Neural cell (in vitro differentiated cells): Measurements from ENCODE around the gene DOK7. TPM values are rescaled to one million over a fixed set of nuclear protein-coding genes. Genes with fewer than 3 reads are reported as not detected.

Experiments used
- H2AFZ ChIP-seq: fragments of 200-600, 300-800 bp; sonication (generic), shearing (Covaris generic); 2 replicates; pipeline ENCODE4 v1.6.0; 2014; ENCODE audit warnings: low read depth, mild to moderate bottlenecking, antibody characterized with exemption, low read length, moderate library complexity
- H3F3A ChIP-seq: fragments of 200-600 bp; shearing (Covaris generic); 2 replicates; pipeline ENCODE4 v1.6.1; 2016; ENCODE audit warnings: mild to moderate bottlenecking, moderate library complexity, mixed read lengths, antibody characterized with exemption, low read length; ENCODE audit not compliant: insufficient read depth, poor library complexity, severe bottlenecking
- H3K27ac ChIP-seq: fragments of 200-600, 300-800 bp; sonication (generic), shearing (Covaris generic); 2 replicates; pipeline ENCODE4 v1.5.1; 2014; ENCODE audit warnings: mild to moderate bottlenecking, low read length, moderate library complexity
- H3K27me3 ChIP-seq: fragments of 300-800, 200-600 bp; sonication (generic), shearing (Covaris generic); 2 replicates; pipeline ENCODE4 v1.6.0; 2014; ENCODE audit warnings: mild to moderate bottlenecking, low read depth, low read length, moderate library complexity; ENCODE audit not compliant: insufficient read depth
- H3K36me3 ChIP-seq: fragments of 300-800, 200-600 bp; sonication (generic), shearing (Covaris generic); 2 replicates; pipeline ENCODE4 v1.5.1; 2014; ENCODE audit warnings: mild to moderate bottlenecking, antibody characterized with exemption, low read length, moderate library complexity; ENCODE audit not compliant: insufficient read depth
- H3K4me2 ChIP-seq: fragments of 300-800, 200-600 bp; sonication (generic), shearing (Covaris generic); 2 replicates; pipeline ENCODE4 v1.6.0; 2014; ENCODE audit warnings: mild to moderate bottlenecking, low read length
- H3K4me3 ChIP-seq: fragments of 300-800, 200-600 bp; sonication (generic), shearing (Covaris generic); 2 replicates; pipeline ENCODE4 v1.5.1; 2014; ENCODE audit warnings: mild to moderate bottlenecking, low read length, moderate library complexity
- H3K79me2 ChIP-seq: fragments of 200-600 bp; shearing (Covaris generic); replicated peaks from 2 replicates; pipeline ENCODE4 v1.6.0; 2014; ENCODE audit warnings: mild to moderate bottlenecking, low read length, moderate library complexity; ENCODE audit not compliant: insufficient read depth
- H3K9ac ChIP-seq: fragments of 300-800, 200-600 bp; sonication (generic), shearing (Covaris generic); 2 replicates; pipeline ENCODE4 v1.6.1; 2016; ENCODE audit warnings: mild to moderate bottlenecking, low read length, mixed read lengths
- H3K9me2 ChIP-seq: fragments of 200-600 bp; shearing (Covaris generic); 2 replicates; pipeline ENCODE4 v1.6.1; 2016; ENCODE audit warnings: mild to moderate bottlenecking, low read length, mixed read lengths; ENCODE audit not compliant: insufficient read depth
- H3K9me3 ChIP-seq: fragments of 200-600, 300-800 bp; sonication (generic), shearing (Covaris generic); 2 replicates; pipeline ENCODE4 v1.6.1; 2016; ENCODE audit warnings: mild to moderate bottlenecking, mixed run types, low read length, moderate library complexity, mixed read lengths
- H4K20me1 ChIP-seq: fragments of 200-600 bp; shearing (Covaris generic); 2 replicates; pipeline ENCODE4 v1.6.1; 2016; ENCODE audit warnings: mild to moderate bottlenecking, mixed run types; ENCODE audit not compliant: insufficient read depth
- EP300 ChIP-seq: fragments of 450-650 bp; conservative IDR thresholded peaks from 2 replicates; pipeline ENCODE4 v1.6.1; 2014; ENCODE audit warnings: antibody characterized with exemption, mild to moderate bottlenecking, moderate library complexity; ENCODE audit not compliant: poor library complexity, severe bottlenecking
- EZH2 ChIP-seq: fragments of 200-600, 300-800 bp; shearing (Covaris generic), sonication (generic); IDR thresholded peaks from 2 replicates; pipeline ENCODE4 v1.6.1; 2014; ENCODE audit warnings: antibody characterized with exemption, low read length, borderline replicate concordance, mild to moderate bottlenecking; ENCODE audit not compliant: insufficient read depth, poor library complexity, severe bottlenecking
- MXI1 ChIP-seq: fragments of 450-650 bp; conservative IDR thresholded peaks from 2 replicates; pipeline ENCODE4 v1.6.1; 2014; ENCODE audit warnings: antibody characterized with exemption, mild to moderate bottlenecking; ENCODE audit not compliant: poor library complexity, severe bottlenecking
- POLR2AphosphoS5 ChIP-seq: IDR thresholded peaks from 2 replicates; pipeline ENCODE4 v1.6.1; 2012
- RAD21 ChIP-seq: fragments of 450-650 bp; conservative IDR thresholded peaks from 2 replicates; pipeline ENCODE4 v1.6.1; 2014; ENCODE audit warnings: antibody characterized with exemption, mild to moderate bottlenecking, moderate library complexity
- SMC3 ChIP-seq: fragments of 450-650 bp; conservative IDR thresholded peaks from 2 replicates; pipeline ENCODE4 v1.6.1; 2014; ENCODE audit warnings: antibody characterized with exemption, mild to moderate bottlenecking, moderate library complexity; ENCODE audit not compliant: poor library complexity
- TAF1 ChIP-seq: IDR thresholded peaks from 2 replicates; pipeline ENCODE4 v1.6.1; 2012; ENCODE audit warnings: low read depth
- polyA plus RNA-seq: library from polyadenylated mRNA; depleted of rRNA; stranded (reverse); fragments of >200 nt; gene quantifications from 2 replicates; pipeline ENCODE4 v1.2.3, GENCODE V29; 2014
- TF ChIP-seq, protein P1 (sequence below): fragments of 450-650 bp; IDR thresholded peaks from 2 replicates; pipeline ENCODE4 v1.5.1; 2014; ENCODE audit warnings: antibody characterized with exemption, mild to moderate bottlenecking, moderate library complexity; ENCODE audit not compliant: poor library complexity, severe bottlenecking
- TF ChIP-seq, protein P2 (sequence below): IDR thresholded peaks from 2 replicates; pipeline ENCODE4 v1.6.1; 2012; ENCODE audit warnings: borderline replicate concordance

The DOK7 gene
- polyA plus RNA-seq, 1 donor from 2014 or later: 0.66 TPM

GRCh38 chr4:3523146-3523627 is 60.1 kb downstream of the DOK7 start:
- no peak overlapping the region for H3K27ac ChIP-seq
- H3K27me3 ChIP-seq: no peaks in the 10 kb centered on the region
- no peaks in the 10 kb centered on the region for H3K36me3 ChIP-seq
- no peak overlapping the region for H3K4me3 ChIP-seq
- no peaks in the 10 kb centered on the region for H3K9me2 ChIP-seq
- no peak for TF ChIP-seq EZH2
- no peak for TF ChIP-seq RAD21
- TF ChIP-seq, protein P1, sequence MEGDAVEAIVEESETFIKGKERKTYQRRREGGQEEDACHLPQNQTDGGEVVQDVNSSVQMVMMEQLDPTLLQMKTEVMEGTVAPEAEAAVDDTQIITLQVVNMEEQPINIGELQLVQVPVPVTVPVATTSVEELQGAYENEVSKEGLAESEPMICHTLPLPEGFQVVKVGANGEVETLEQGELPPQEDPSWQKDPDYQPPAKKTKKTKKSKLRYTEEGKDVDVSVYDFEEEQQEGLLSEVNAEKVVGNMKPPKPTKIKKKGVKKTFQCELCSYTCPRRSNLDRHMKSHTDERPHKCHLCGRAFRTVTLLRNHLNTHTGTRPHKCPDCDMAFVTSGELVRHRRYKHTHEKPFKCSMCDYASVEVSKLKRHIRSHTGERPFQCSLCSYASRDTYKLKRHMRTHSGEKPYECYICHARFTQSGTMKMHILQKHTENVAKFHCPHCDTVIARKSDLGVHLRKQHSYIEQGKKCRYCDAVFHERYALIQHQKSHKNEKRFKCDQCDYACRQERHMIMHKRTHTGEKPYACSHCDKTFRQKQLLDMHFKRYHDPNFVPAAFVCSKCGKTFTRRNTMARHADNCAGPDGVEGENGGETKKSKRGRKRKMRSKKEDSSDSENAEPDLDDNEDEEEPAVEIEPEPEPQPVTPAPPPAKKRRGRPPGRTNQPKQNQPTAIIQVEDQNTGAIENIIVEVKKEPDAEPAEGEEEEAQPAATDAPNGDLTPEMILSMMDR: no peak
- no peak overlapping the region for H2AFZ ChIP-seq
- H4K20me1 ChIP-seq: no peaks in the 10 kb centered on the region
- no peaks in the 10 kb centered on the region for H3K9me3 ChIP-seq
- no peaks in the 10 kb centered on the region for H3K79me2 ChIP-seq
- H3K4me2 ChIP-seq: no peak overlapping the region
- no peak overlapping the region for H3K9ac ChIP-seq
- no peaks in the 10 kb centered on the region for H3F3A ChIP-seq

DNA sequence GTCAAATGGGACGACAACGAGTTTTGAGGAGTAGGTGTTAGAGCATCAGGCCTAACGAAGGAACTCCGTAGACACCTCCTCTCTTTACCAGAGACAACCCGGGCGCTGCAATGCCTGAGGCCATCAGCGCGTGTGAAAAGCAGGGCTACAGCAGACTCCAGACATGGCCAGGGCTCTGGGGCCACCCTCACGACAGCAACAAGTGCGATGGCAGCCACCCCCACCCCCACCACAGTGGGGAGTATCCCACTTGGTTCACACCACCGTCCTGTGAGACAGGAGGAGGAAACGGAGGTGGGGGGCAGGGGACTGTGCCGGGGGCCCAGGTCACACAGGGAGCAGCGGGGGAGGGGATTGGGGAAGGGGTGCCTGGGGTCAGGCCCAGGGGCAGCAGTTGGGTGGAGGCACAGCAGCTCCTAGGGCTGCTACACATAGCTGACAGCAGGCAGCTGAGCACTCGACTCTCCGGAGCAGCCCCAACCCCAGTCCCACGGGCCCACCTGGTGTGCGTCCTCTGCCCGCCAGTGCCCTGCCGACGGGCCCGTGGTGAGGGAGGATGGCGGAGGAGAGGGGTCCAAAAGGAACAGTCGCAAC is 60.6 kb downstream of the DOK7 start:
- TF ChIP-seq EP300 (no peak), TAF1 (no peak), EZH2 (no peak), SMC3 (no peak), RAD21 (no peak), MXI1 (no peak), POLR2AphosphoS5 (no peak)
- TF ChIP-seq, protein P1: no peak
- TF ChIP-seq, protein P2, sequence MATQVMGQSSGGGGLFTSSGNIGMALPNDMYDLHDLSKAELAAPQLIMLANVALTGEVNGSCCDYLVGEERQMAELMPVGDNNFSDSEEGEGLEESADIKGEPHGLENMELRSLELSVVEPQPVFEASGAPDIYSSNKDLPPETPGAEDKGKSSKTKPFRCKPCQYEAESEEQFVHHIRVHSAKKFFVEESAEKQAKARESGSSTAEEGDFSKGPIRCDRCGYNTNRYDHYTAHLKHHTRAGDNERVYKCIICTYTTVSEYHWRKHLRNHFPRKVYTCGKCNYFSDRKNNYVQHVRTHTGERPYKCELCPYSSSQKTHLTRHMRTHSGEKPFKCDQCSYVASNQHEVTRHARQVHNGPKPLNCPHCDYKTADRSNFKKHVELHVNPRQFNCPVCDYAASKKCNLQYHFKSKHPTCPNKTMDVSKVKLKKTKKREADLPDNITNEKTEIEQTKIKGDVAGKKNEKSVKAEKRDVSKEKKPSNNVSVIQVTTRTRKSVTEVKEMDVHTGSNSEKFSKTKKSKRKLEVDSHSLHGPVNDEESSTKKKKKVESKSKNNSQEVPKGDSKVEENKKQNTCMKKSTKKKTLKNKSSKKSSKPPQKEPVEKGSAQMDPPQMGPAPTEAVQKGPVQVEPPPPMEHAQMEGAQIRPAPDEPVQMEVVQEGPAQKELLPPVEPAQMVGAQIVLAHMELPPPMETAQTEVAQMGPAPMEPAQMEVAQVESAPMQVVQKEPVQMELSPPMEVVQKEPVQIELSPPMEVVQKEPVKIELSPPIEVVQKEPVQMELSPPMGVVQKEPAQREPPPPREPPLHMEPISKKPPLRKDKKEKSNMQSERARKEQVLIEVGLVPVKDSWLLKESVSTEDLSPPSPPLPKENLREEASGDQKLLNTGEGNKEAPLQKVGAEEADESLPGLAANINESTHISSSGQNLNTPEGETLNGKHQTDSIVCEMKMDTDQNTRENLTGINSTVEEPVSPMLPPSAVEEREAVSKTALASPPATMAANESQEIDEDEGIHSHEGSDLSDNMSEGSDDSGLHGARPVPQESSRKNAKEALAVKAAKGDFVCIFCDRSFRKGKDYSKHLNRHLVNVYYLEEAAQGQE: no peak
- H3K79me2 ChIP-seq: no peaks in the 10 kb centered on the region
- H3K4me3 ChIP-seq: no peak overlapping the region
- no peaks in the 10 kb centered on the region for H3K9me3 ChIP-seq
- H3F3A ChIP-seq: no peaks in the 10 kb centered on the region
- no peaks in the 10 kb centered on the region for H3K9me2 ChIP-seq
- no peak overlapping the region for H3K9ac ChIP-seq
- H4K20me1 ChIP-seq: no peaks in the 10 kb centered on the region
- H3K36me3 ChIP-seq: no peaks in the 10 kb centered on the region
- no peak overlapping the region for H3K27ac ChIP-seq
- H3K27me3 ChIP-seq: no peaks in the 10 kb centered on the region
- no peak overlapping the region for H2AFZ ChIP-seq
- no peak overlapping the region for H3K4me2 ChIP-seq
